ENCODE results near the gene FAM209A.
"Not testable (repeated sequence)": the region's sequence is repeated elsewhere in the genome, so short reads cannot be mapped to it uniquely, and the experiment has no call there.

FAM209A gene

DNA sequence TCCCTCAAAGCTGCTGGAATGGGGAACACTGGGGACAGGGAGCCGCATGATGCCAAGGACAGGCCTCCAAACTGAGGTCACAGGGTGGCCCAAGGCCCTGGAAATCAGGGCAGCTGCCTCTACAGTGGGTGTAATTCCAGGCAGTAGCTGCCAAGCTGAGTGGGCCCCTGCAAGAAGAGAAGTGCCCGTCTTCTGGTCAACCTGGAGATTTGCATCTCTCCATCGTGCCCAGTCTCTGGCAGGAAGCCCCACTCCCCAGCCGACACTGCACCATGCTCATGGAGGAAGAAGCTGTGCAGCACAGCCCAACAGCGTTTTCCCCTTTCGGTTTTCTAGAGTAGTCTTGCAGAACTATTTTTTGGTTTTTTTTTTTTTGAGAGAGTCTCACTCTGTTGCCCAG lies 2.2 kb upstream of the FAM209A start:
- TF ChIP-seq EZH2 (optimal IDR thresholded peaks at IDR 0.05; ENCODE audit: low read depth, low read length) (no peak), EZH2phosphoT487 (IDR thresholded peaks at IDR 0.05; ENCODE audit: low read length) (no peak)
- TF ChIP-seq, protein P1, sequence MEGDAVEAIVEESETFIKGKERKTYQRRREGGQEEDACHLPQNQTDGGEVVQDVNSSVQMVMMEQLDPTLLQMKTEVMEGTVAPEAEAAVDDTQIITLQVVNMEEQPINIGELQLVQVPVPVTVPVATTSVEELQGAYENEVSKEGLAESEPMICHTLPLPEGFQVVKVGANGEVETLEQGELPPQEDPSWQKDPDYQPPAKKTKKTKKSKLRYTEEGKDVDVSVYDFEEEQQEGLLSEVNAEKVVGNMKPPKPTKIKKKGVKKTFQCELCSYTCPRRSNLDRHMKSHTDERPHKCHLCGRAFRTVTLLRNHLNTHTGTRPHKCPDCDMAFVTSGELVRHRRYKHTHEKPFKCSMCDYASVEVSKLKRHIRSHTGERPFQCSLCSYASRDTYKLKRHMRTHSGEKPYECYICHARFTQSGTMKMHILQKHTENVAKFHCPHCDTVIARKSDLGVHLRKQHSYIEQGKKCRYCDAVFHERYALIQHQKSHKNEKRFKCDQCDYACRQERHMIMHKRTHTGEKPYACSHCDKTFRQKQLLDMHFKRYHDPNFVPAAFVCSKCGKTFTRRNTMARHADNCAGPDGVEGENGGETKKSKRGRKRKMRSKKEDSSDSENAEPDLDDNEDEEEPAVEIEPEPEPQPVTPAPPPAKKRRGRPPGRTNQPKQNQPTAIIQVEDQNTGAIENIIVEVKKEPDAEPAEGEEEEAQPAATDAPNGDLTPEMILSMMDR (IDR thresholded peaks at IDR 0.05; ENCODE audit: low read length), result no peak
- Histone ChIP-seq H3K9me3 (replicated peaks; ENCODE audit: insufficient read depth, low read length) (no peaks in the 10 kb centered on the region), H4K20me1 (ENCODE audit: insufficient read depth, low read length) (no peaks in the 10 kb centered on the region), H3K9ac (ENCODE audit: low read length) (no peak overlapping the region), H3K79me2 (ENCODE audit: low read length) (no peaks in the 10 kb centered on the region), H3F3A (ENCODE audit: insufficient read depth, low read length) (no peaks in the 10 kb centered on the region), H3K4me3 (ENCODE audit: low read length) (no peak overlapping the region), H3K4me2 (ENCODE audit: low read depth, low read length) (no peak overlapping the region), H3K36me3 (replicated peaks; ENCODE audit: insufficient read depth, low read length) (peaks cover 4% of the 10 kb centered on the region; the same call in 1 of the 2 replicates), H3K9me2 (replicated peaks; ENCODE audit: insufficient read depth, low read length) (no peaks in the 10 kb centered on the region), H3K27ac (ENCODE audit: low read length) (no peak overlapping the region), H2AFZ (ENCODE audit: low read length) (no peak overlapping the region), H3K27me3 (replicated peaks; ENCODE audit: insufficient read depth, low read length) (no peaks in the 10 kb centered on the region), H3K4me1 (ENCODE audit: low read length) (no peaks in the 10 kb centered on the region)
- no peak for DNase-seq

DNA sequence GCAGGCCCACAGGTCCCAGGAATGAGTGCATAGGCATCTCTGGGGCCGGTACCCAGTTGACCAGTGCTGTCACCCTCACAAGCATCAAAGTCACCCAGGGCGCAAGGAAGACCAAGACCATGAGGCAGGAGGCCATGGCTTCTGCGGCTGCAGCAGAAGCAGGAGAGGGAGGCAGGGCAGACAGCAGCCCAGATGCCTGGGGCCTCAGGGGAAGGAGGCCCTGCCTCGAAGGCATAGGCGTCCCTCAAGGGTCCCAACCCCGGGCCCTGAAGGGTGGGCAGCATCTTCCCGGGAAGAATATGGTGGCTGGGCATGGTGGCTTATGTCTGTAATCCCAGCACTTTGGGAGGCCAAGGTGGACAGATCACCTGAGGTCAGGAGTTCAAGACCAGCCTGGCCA lies 3.0 kb downstream of the FAM209A start:
- no peak overlapping the region for H3K4me3 ChIP-seq (ENCODE audit: low read length)
- no peak overlapping the region for H2AFZ ChIP-seq (ENCODE audit: low read length)
- H3K4me1 ChIP-seq (ENCODE audit: low read length), result no peaks in the 10 kb centered on the region
- H3K36me3 ChIP-seq (replicated peaks; ENCODE audit: insufficient read depth, low read length), result no peaks in the 10 kb centered on the region
- no peaks in the 10 kb centered on the region for H3K79me2 ChIP-seq (ENCODE audit: low read length)
- no peak for DNase-seq
- H3K4me2 ChIP-seq (ENCODE audit: low read depth, low read length), result no peak overlapping the region
- no peaks in the 10 kb centered on the region for H4K20me1 ChIP-seq (ENCODE audit: insufficient read depth, low read length)
- no peaks in the 10 kb centered on the region for H3K9me3 ChIP-seq (replicated peaks; ENCODE audit: insufficient read depth, low read length)
- no peaks in the 10 kb centered on the region for H3K9me2 ChIP-seq (replicated peaks; ENCODE audit: insufficient read depth, low read length)
- H3K9ac ChIP-seq (ENCODE audit: low read length), result no peak overlapping the region
- no peak overlapping the region for H3K27ac ChIP-seq (ENCODE audit: low read length)
- H3F3A ChIP-seq (ENCODE audit: insufficient read depth, low read length), result no peaks in the 10 kb centered on the region
- H3K27me3 ChIP-seq (replicated peaks; ENCODE audit: insufficient read depth, low read length), result no peaks in the 10 kb centered on the region
- TF ChIP-seq EZH2 (optimal IDR thresholded peaks at IDR 0.05; ENCODE audit: low read depth, low read length) (no peak), EZH2phosphoT487 (IDR thresholded peaks at IDR 0.05; ENCODE audit: low read length) (no peak)
- TF ChIP-seq, protein P1 (IDR thresholded peaks at IDR 0.05; ENCODE audit: low read length), result no peak

DNA sequence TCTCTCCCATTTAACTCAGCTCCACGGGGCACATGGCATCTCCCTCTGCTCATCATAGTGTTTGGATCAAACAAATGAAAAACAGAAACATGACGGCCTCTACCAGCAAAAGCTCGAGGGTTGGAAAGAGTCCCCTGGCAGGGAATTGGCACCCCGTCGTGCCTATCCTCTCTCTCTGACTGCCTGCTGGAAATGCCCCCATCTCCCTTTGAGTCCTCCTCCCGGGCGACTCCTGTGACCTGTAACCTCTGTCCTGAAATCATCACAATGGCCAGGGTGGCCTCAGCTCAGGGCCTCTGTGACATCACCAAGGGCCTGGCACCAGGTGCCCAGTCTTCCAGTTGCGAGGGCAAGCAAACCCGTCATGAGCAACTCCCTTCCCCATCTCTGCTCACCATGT lies 8.4 kb downstream of the FAM209A start, which contains the start of gene FAM209B:
Gene FAM209B (plus strand): TSS at position 301 of the 400 bp plus-strand sequence. CDS start 96 bp downstream, at position 397.
- DNase-seq; H3K9me2 ChIP-seq (replicated peaks; ENCODE audit: insufficient read depth, low read length); H3K27me3 ChIP-seq (replicated peaks; ENCODE audit: insufficient read depth, low read length); H2AFZ ChIP-seq (ENCODE audit: low read length); H3K27ac ChIP-seq (ENCODE audit: low read length); H3K4me3 ChIP-seq (ENCODE audit: low read length); H3K9ac ChIP-seq (ENCODE audit: low read length); H3K9me3 ChIP-seq (replicated peaks; ENCODE audit: insufficient read depth, low read length); H3F3A ChIP-seq (ENCODE audit: insufficient read depth, low read length); H3K4me2 ChIP-seq (ENCODE audit: low read depth, low read length); H3K4me1 ChIP-seq (ENCODE audit: low read length); H3K79me2 ChIP-seq (ENCODE audit: low read length); H3K36me3 ChIP-seq (replicated peaks; ENCODE audit: insufficient read depth, low read length); H4K20me1 ChIP-seq (ENCODE audit: insufficient read depth, low read length): not testable (repeated sequence)

DNA sequence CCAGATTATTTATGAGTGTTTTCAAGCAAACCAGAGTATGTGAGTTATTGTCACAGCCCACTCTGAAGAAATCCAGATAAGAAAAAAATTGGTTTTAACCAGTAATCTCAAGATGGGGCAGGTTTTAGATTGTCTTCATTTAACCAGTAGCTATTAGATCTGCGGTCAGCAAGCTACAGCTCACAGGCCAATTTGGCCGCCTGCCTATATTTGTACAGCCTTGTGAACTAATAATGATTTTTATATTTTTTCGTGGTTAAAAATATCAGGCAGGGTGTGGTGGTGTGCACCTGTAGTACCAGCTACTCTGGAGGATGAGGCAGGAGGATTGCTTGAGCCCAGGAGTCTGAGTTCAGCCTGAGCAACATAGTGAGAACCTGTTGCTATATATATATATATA lies 13.5 kb downstream of the FAM209A start:
- H3K27ac ChIP-seq (ENCODE audit: low read length), result no peak overlapping the region
- H2AFZ ChIP-seq (ENCODE audit: low read length), result no peak overlapping the region
- no peaks in the 10 kb centered on the region for H3K79me2 ChIP-seq (ENCODE audit: low read length)
- no peaks in the 10 kb centered on the region for H3F3A ChIP-seq (ENCODE audit: insufficient read depth, low read length)
- no peak for DNase-seq
- H3K9me3 ChIP-seq (replicated peaks; ENCODE audit: insufficient read depth, low read length), result no peaks in the 10 kb centered on the region
- H3K4me2 ChIP-seq (ENCODE audit: low read depth, low read length), result no peak overlapping the region
- H3K4me1 ChIP-seq (ENCODE audit: low read length), result no peaks in the 10 kb centered on the region
- H3K36me3 ChIP-seq (replicated peaks; ENCODE audit: insufficient read depth, low read length), result no peaks in the 10 kb centered on the region
- no peak overlapping the region for H3K4me3 ChIP-seq (ENCODE audit: low read length)
- no peaks in the 10 kb centered on the region for H4K20me1 ChIP-seq (ENCODE audit: insufficient read depth, low read length)
- H3K27me3 ChIP-seq (replicated peaks; ENCODE audit: insufficient read depth, low read length), result no peaks in the 10 kb centered on the region
- TF ChIP-seq EZH2 (optimal IDR thresholded peaks at IDR 0.05; ENCODE audit: low read depth, low read length), result no peak
- TF ChIP-seq EZH2phosphoT487 (IDR thresholded peaks at IDR 0.05; ENCODE audit: low read length), result no peak
- TF ChIP-seq, protein P1 (IDR thresholded peaks at IDR 0.05; ENCODE audit: low read length), result no peak
- no peaks in the 10 kb centered on the region for H3K9me2 ChIP-seq (replicated peaks; ENCODE audit: insufficient read depth, low read length)
- no peak overlapping the region for H3K9ac ChIP-seq (ENCODE audit: low read length)
